Stimulated activated memory B cell treated with anti-CD40 and anti-IgM and Interleukin-4, amounts not matched to agents 10 μg/mL and 1 μg/mL and 100 μg/mL, for 72 hours (primary cell): ENCODE results near the gene VWA7.

Source experiments
- ATAC-seq: fragments of 150-1000 bp; cut with Tn5 transposase; 2 replicates; pipeline ENCODE4 v1.10.0; 2021
- H3K27ac Mint-ChIP-seq: one replicate; pipeline ENCODE4 v1.8.0; 2022; ENCODE audit warnings: mild to moderate bottlenecking, mixed read lengths
- H3K27me3 Mint-ChIP-seq: one replicate; pipeline ENCODE4 v1.8.0; 2022; ENCODE audit warnings: mixed read lengths
- H3K36me3 Mint-ChIP-seq: one replicate; pipeline ENCODE4 v1.8.0; 2022; ENCODE audit warnings: mixed read lengths
- H3K4me1 Mint-ChIP-seq: one replicate; pipeline ENCODE4 v1.8.0; 2022; ENCODE audit warnings: mixed read lengths
- H3K4me3 Mint-ChIP-seq: one replicate; pipeline ENCODE4 v1.8.0; 2022; ENCODE audit warnings: mild to moderate bottlenecking, moderate library complexity, mixed read lengths
- H3K9me3 Mint-ChIP-seq: one replicate; pipeline ENCODE4 v1.8.0; 2022; ENCODE audit warnings: mixed read lengths

Gene VWA7

GRCh38 chr6:31758281-31758680 is 18.8 kb downstream of the VWA7 start:
- Mint-ChIP-seq H3K36me3 (peaks cover 33% of the 10 kb centered on the region), H3K4me3 (no peak overlapping the region), H3K9me3 (no peaks in the 10 kb centered on the region), H3K27me3 (no peaks in the 10 kb centered on the region), H3K4me1 (no peaks in the 10 kb centered on the region), H3K27ac (peak overlapping the region; percentile 38)
- no peak for ATAC-seq

DNA sequence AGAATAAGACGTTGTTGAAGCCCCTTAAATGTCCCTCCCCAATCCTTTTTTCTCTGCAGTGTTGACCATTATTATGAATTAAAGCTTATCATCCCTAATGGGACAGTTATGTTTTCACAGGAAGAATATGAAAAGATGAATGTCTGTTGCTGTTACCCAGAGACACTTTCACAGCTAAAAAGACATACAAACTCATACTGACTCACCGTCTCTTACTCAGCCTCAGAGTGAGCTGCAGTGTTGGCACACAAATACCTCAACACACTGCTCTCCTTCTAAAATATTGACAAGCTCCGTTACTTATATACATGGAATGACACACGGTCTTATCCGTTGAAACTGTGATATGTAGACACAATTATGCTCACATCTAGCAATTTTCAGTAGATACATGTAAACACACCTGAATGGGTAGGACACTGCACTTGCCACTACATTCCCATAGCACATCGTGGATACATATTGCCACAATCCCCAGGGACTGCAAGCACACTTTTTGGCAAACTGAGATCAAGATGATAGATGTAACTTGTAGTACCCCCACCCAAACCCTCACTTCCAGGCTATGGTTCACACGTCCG is 24.3 kb downstream of the VWA7 start:
- Mint-ChIP-seq H3K27ac (no peak overlapping the region), H3K4me1 (no peaks in the 10 kb centered on the region), H3K9me3 (no peaks in the 10 kb centered on the region), H3K27me3 (no peaks in the 10 kb centered on the region), H3K4me3 (no peak overlapping the region), H3K36me3 (peaks cover under 1% of the 10 kb centered on the region)
- ATAC-seq = no peak

DNA sequence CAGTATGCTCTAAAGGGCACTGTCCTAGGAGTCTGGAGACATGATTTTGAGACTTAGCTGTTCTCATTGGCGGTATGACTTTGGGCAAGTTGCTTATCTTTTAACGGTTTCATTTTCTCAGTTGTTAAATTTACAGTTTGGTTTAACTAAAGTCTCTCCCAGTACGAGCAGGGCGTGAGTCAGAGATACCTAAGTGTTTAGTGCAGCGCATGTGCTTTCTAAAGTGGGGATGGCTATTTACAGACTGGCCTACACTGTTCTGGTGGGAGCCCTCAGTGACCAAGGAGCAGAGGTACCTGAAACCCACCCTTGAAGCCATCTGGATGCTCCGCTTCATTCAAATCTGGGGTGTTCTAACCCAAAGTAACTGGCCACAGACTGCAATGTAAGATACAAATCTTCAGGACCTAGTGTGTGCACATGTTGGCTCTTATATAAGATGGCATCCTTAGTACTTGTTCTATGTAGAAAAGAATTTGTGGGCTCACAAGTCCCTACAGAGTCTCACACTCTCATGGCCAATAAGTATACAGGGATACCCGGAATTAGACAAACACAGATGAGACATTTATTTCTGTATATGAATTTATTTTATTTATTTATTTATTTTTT is 26.6 kb downstream of the VWA7 start:
- ATAC-seq = no peak
- H3K27ac Mint-ChIP-seq = no peak overlapping the region
- no peak overlapping the region for H3K4me3 Mint-ChIP-seq
- no peaks in the 10 kb centered on the region for H3K4me1 Mint-ChIP-seq
- H3K27me3 Mint-ChIP-seq = no peaks in the 10 kb centered on the region
- H3K36me3 Mint-ChIP-seq = peaks cover 6% of the 10 kb centered on the region
- H3K9me3 Mint-ChIP-seq = no peaks in the 10 kb centered on the region

DNA sequence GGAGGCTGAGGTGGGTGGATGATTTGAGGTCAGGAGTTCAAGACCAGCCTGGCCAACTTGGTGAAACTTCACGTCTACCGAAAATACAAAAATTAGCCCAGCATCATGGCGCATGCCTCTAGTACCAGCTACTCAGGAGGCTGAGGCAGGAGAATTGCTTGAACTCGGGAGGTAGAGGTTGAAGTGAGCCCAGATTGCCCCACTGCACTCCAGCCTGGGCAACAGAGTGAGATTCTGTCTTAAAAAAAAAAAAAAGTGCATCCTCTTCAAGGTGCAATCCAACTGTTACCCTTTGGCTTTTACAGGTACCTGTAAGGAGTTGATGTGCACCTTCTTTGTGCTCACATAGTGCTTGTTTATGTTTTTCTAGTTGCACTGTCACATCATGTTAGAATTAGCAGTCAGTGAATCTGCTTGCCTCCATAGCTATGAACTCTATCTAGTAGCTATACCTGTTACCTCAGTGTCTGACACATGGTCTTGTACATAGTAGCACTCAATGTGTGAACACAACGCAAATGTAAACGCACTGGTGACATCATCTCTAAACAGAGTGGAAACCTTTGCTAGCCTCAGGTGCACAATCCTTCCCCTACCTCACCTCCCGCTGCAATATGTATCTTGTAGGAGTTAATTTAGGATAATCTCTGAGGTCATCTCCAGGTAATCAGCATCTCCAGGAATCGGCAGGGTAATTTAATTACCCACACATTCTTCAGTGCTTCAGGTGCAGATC is 27.7 kb downstream of the VWA7 start:
- H3K4me3 Mint-ChIP-seq = no peak overlapping the region
- no peaks in the 10 kb centered on the region for H3K9me3 Mint-ChIP-seq
- no peak overlapping the region for H3K27ac Mint-ChIP-seq
- ATAC-seq = no peak
- H3K36me3 Mint-ChIP-seq = peaks cover 6% of the 10 kb centered on the region
- H3K27me3 Mint-ChIP-seq = no peaks in the 10 kb centered on the region
- no peaks in the 10 kb centered on the region for H3K4me1 Mint-ChIP-seq

DNA sequence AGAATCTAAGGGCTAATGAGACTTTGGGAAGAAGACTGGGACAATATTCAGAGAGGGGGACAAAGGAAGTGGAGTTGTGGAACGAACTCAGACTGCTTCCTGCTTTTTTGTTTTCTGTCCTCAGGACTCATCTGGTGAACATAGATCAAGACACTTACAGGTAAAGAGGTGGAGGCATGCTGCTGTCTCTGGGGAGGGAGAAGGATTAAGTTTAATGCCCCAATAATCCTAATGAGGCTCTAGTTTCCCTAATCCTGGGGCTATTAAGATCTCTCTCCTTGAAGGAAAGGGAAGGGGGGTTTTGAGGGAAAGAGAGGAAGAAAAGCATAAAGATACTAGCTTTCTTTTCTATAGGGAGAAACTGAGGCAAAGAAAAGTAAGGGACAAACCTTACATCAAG is 32.7 kb downstream of the VWA7 start:
- H3K4me3 Mint-ChIP-seq = no peak overlapping the region
- H3K36me3 Mint-ChIP-seq = peaks cover 28% of the 10 kb centered on the region

DNA sequence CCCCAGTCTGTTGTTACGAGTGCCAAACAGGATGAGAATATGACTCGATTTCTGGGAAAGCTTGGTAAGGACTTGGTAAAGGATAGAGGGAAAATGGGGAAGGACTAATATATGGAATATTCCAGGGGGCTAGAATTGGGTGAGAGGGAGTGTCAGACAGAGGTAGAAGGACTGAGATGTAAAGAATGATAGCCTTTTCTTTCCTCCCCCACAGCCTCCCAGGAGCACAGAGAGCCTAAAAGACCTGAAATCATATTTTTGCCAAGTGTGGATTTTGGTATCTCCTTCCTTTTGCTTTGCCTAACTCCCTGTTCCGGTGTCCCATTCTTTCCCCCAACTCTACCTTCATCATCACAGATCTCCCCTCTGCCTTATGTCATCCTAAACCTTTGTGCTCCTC is 34.2 kb downstream of the VWA7 start:
- Mint-ChIP-seq H3K4me1 (peaks cover 29% of the 10 kb centered on the region), H3K27ac (no peak overlapping the region), H3K4me3 (no peak overlapping the region), H3K36me3 (peaks cover 28% of the 10 kb centered on the region), H3K9me3 (no peaks in the 10 kb centered on the region), H3K27me3 (no peaks in the 10 kb centered on the region)
- no peak for ATAC-seq

More for the DNA sequence above, 32.7 kb downstream of the VWA7 start:
- H3K27ac Mint-ChIP-seq = no peak overlapping the region
- no peaks in the 10 kb centered on the region for H3K27me3 Mint-ChIP-seq
- H3K4me1 Mint-ChIP-seq = peaks cover 14% of the 10 kb centered on the region
- H3K9me3 Mint-ChIP-seq = no peaks in the 10 kb centered on the region
- no peak for ATAC-seq

- H3K27ac Mint-ChIP-seq = no peak overlapping the region
- H3K27me3 Mint-ChIP-seq = no peaks in the 10 kb centered on the region
- no peak for ATAC-seq
- peak overlapping the region; percentile 38 for H3K4me3 Mint-ChIP-seq
- peaks cover 22% of the 10 kb centered on the region for H3K36me3 Mint-ChIP-seq
- H3K4me1 Mint-ChIP-seq = peaks cover 40% of the 10 kb centered on the region
- no peaks in the 10 kb centered on the region for H3K9me3 Mint-ChIP-seq
These were observed 35.3 kb downstream of the VWA7 start for GRCh38 chr6:31741815-31742214.

DNA sequence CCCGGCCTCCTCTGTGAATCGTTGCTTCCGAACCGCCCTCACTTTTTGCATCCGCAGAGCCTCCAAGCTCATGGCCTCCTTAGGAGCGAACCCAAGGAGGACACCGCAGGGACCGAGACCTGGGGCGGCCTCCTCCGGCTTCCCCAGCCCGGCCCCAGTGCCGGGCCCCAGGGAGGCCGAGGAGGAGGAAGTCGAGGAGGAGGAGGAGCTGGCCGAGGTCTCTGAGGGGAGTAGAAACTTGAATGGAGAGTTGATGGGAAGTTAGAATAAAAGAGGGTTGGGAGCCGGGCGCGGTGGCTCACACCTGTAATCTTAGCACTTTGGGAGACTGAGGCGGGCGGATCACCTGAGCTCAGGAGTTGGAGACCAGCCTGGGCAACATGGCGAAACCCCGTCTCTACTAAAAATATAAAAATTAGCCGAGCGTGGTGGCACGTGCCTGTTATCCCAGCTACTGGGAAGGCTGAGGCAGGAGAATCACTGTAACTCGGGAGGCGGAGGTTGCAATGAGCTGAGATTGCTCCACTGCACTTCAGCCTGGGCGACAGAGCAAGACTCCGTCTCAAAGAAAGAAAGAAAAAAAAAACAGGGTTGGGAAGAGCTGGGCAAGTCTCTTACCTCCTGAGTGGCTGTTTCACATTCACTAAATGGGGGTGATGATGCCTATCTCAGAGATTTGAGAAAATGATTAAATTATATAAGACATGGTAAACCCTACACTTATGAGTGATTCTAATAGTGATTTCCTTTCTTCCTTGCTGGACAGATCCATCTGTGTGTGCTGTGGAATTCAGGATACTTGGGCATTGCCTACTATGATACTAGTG is 36.5 kb downstream of the VWA7 start:
- H3K36me3 Mint-ChIP-seq = peaks cover 26% of the 10 kb centered on the region
- H3K4me1 Mint-ChIP-seq = peaks cover 45% of the 10 kb centered on the region
- peak overlapping the region; percentile 90 for H3K27ac Mint-ChIP-seq
- ATAC-seq = peak; percentile 35
- no peaks in the 10 kb centered on the region for H3K9me3 Mint-ChIP-seq
- no peaks in the 10 kb centered on the region for H3K27me3 Mint-ChIP-seq
- H3K4me3 Mint-ChIP-seq = peak overlapping the region; percentile 92

DNA sequence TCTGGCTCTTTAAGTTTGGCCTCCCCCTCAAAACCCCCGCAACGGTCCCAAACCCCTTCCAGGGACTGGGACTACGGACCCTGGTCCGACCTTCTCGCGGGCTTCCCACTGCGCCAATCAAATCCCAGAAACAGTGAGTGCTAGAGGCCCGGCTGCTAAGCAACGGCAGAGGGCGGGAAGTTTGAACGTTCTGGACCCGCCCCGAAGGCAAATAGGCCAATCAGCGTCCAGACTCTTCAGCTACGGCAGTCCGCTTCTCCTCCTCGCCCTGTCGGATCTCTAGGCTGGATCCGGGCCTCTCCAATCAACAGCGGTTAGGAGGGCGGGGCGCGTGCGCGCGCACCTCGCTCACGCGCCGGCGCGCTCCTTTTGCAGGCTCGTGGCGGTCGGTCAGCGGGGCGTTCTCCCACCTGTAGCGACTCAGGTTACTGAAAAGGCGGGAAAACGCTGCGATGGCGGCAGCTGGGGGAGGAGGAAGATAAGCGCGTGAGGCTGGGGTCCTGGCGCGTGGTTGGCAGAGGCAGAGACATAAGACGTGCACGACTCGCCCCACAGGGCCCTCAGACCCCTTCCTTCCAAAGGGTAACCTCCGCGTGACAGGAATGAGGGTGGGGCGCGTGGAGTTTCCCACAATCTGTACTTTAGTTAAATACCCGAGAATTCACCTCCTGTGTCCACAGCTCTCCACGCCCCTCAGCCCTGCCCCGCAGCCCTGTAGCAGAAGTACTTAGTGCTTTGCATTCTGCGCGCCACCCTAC is 37.3 kb downstream of the VWA7 start, which contains the start of gene MSH5:
TSS of gene MSH5 (plus strand) at position 367 of the 758 bp plus-strand sequence. CDS start 462 bp downstream, outside the sequence.
- Mint-ChIP-seq H3K27me3 (no peaks in the 10 kb centered on the region), H3K36me3 (peaks cover 34% of the 10 kb centered on the region), H3K27ac (peak within 1 kb of the TSS; percentile 90), H3K9me3 (no peaks in the 10 kb centered on the region), H3K4me1 (peaks cover 46% of the 10 kb centered on the region), H3K4me3 (peak within 1 kb of the TSS; percentile 95)
- ATAC-seq = peak; percentile 95

GRCh38 chr6:31737991-31738979 is 38.8 kb downstream of the VWA7 start:
- H3K4me1 Mint-ChIP-seq = peaks cover 62% of the 10 kb centered on the region
- H3K27me3 Mint-ChIP-seq = no peaks in the 10 kb centered on the region
- peaks cover 33% of the 10 kb centered on the region for H3K36me3 Mint-ChIP-seq
- peak; percentile 37 for ATAC-seq
- no peaks in the 10 kb centered on the region for H3K9me3 Mint-ChIP-seq
- H3K4me3 Mint-ChIP-seq = peak overlapping the region; percentile 95
- H3K27ac Mint-ChIP-seq = peak overlapping the region; percentile 90

DNA sequence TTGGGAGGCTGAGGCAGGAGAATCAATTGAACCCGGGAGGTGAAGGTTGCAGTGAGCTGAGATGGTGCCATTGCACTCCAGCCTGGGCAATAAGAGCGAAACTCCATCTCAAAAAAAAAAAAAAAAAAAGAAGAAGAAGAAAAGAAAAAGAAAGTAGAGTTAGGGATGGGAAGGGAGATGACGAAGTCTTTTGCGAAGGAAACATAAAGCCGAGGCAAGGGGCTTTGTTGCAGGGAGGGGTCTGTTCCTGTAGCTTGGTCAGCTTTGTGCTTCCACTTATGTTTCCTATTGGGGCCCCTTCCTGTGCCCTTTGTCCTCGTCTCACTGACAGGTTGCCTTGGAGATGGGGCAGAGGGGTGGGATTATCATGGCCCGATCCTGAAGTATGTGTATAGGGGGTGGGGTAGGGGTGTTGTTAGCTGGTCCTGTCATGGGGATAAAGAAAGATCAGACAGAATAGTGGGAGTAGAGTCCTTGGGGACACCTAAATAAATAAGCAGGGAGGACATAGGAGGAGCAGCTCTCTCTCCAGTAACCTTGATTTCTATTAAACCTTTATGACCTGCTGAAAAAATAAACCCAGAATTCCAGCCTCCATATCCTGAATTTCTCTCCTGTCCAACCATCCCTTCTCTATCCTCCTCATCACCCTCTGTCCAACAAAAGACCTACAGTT is 39.7 kb downstream of the VWA7 start:
- no peak for ATAC-seq
- no peaks in the 10 kb centered on the region for H3K9me3 Mint-ChIP-seq
- no peaks in the 10 kb centered on the region for H3K27me3 Mint-ChIP-seq
- peak overlapping the region; percentile 90 for H3K27ac Mint-ChIP-seq
- H3K36me3 Mint-ChIP-seq = peaks cover 31% of the 10 kb centered on the region
- peaks cover 63% of the 10 kb centered on the region for H3K4me1 Mint-ChIP-seq
- peak overlapping the region; percentile 95 for H3K4me3 Mint-ChIP-seq

DNA sequence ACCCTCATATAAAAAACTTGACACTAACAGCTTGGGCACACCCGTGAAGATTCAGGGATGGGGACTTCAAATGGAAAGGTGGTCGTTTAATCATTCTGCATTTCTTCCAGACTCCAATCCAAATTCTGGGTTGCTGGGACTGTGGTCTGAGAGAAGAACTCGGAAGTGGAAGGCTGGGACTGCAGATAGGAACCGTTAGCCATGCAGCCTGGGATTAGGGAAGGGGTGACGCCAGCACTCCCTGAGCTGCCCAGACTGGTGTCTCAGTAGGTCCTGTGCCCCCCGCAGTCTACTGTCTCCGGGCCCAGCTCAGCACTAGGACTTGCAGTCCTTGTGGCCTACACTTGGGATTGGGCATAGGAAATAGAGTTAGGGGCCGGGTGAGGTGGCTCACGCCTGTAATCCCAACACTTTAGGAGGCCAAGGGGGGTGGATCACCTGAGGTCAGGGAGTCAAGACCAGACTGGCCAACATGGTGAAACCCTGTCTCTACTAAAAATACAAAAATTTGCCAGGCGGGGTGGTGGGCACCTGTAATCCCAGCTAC is 40.3 kb downstream of the VWA7 start:
- Mint-ChIP-seq H3K9me3 (no peaks in the 10 kb centered on the region), H3K27me3 (no peaks in the 10 kb centered on the region), H3K36me3 (peaks cover 30% of the 10 kb centered on the region), H3K4me1 (peaks cover 63% of the 10 kb centered on the region), H3K4me3 (peak overlapping the region; percentile 95), H3K27ac (peak overlapping the region; percentile 90)
- ATAC-seq = no peak
